PC-3 (cell line): ENCODE results near the gene OSCAR. TPM values are rescaled to one million over a fixed set of nuclear protein-coding genes. Genes with fewer than 3 reads are reported as not detected.

ENCODE experiments used
- ATAC-seq: fragments of 200-7000 bp; cut with Tn5 transposase; 2 replicates; pipeline ENCODE4 v1.9.1; 2020; ENCODE audit warnings: mild to moderate bottlenecking, moderate library complexity
- BruUV-seq: library from RNA; stranded (reverse); fragments of 400-500 nt; replicated peaks from 2 replicates; lab custom pipeline; 2021; lab: Mats Ljungman, UMichigan
- CTCF ChIA-PET: fragments of 300-600 bp; sonication (Branson Sonifier 250); formaldehyde crosslinking; loops from one replicate; lab custom pipeline; 2022; ENCODE audit warnings: antibody characterized with exemption; lab: Charles Lee
- POLR2A ChIA-PET: fragments of 300-600 bp; sonication (Branson Sonifier 250); formaldehyde crosslinking; loops from one replicate; lab custom pipeline; 2022; ENCODE audit warnings: antibody characterized with exemption; ENCODE audit not compliant: unreplicated experiment; lab: Charles Lee
- DNase-seq: peaks from one replicate; pipeline ENCODE4 v3.0.0-alpha.2; 2015
- H2AFZ ChIP-seq: fragments of 300-600 bp; sonication (generic); 2 replicates; pipeline ENCODE4 v1.6.0; 2016; ENCODE audit warnings: antibody characterized with exemption, low read length
- H3F3A ChIP-seq: fragments of 300-600 bp; sonication (generic); one replicate; pipeline ENCODE4 v1.6.0; 2017; ENCODE audit warnings: antibody characterized with exemption, low read length, control low read depth, mild to moderate bottlenecking; ENCODE audit not compliant: unreplicated experiment
- H3K27ac ChIP-seq: fragments of 300-600 bp; sonication (generic); 2 replicates; pipeline ENCODE4 v1.5.1; 2016; ENCODE audit warnings: mild to moderate bottlenecking, low read length
- H3K27me3 ChIP-seq: fragments of 300-600 bp; sonication (generic); 2 replicates; pipeline ENCODE4 v1.6.1; 2016; ENCODE audit warnings: low read length, mixed read lengths
- H3K36me3 ChIP-seq: fragments of 300-600 bp; sonication (generic); 2 replicates; pipeline ENCODE4 v1.6.1; 2016; ENCODE audit warnings: low read depth, mixed run types, low read length, mixed read lengths
- H3K4me1 ChIP-seq: fragments of 300-600 bp; sonication (generic); 2 replicates; pipeline ENCODE4 v1.5.1; 2016; ENCODE audit warnings: low read length; ENCODE audit not compliant: insufficient read depth
- H3K4me2 ChIP-seq: fragments of 300-600 bp; sonication (generic); 2 replicates; pipeline ENCODE4 v1.6.0; 2016; ENCODE audit warnings: low read length
- H3K4me3 ChIP-seq: fragments of 300-600 bp; sonication (generic); 2 replicates; pipeline ENCODE4 v1.5.1; 2016; ENCODE audit warnings: mild to moderate bottlenecking, low read length, mixed read lengths
- H3K79me2 ChIP-seq: fragments of 300-600 bp; sonication (generic); 2 replicates; pipeline ENCODE4 v1.6.1; 2017; ENCODE audit warnings: low read length, mixed read lengths
- H3K9ac ChIP-seq: fragments of 300-600 bp; sonication (generic); 2 replicates; pipeline ENCODE4 v1.6.0; 2016; ENCODE audit warnings: mild to moderate bottlenecking, low read length
- H3K9me2 ChIP-seq: fragments of 300-600 bp; sonication (generic); replicated peaks from 2 replicates; pipeline ENCODE4 v1.6.1; 2016; ENCODE audit warnings: mixed run types, low read length, mixed read lengths
- H3K9me3 ChIP-seq: fragments of 300-600 bp; sonication (generic); 2 replicates; pipeline ENCODE4 v1.6.1; 2016; ENCODE audit warnings: low read length, mixed read lengths
- H4K20me1 ChIP-seq: fragments of 300-600 bp; sonication (generic); 2 replicates; pipeline ENCODE4 v1.6.1; 2016; ENCODE audit warnings: low read length, mixed read lengths
- CTCF ChIP-seq: fragments of 300-600 bp; sonication (generic); conservative IDR thresholded peaks from 2 replicates; pipeline ENCODE4 v1.5.1; 2017; ENCODE audit warnings: antibody characterized with exemption, low read depth, mild to moderate bottlenecking, low read length
- EZH2 ChIP-seq: fragments of 300-600 bp; sonication (generic); IDR thresholded peaks from one replicate; pipeline ENCODE4 v1.6.1; 2017; ENCODE audit warnings: antibody characterized with exemption, mild to moderate bottlenecking, low read length; ENCODE audit not compliant: unreplicated experiment
- EZH2phosphoT487 ChIP-seq: fragments of 300-600 bp; sonication (generic); IDR thresholded peaks from 2 replicates; pipeline ENCODE4 v1.6.1; 2018; ENCODE audit warnings: mild to moderate bottlenecking, antibody characterized with exemption, low read length, borderline replicate concordance
- intact Hi-C: fragments of 100-400 bp; cut with micrococcal nuclease; formaldehyde crosslinking; loops from 2 replicates; pipeline ENCODE4 v1.9.0; 2023
- total RNA-seq: library from RNA; depleted of rRNA; stranded (reverse); fragments of >200 nt; gene quantifications from 2 replicates; pipeline ENCODE4 v1.2.3, GENCODE V29; 2014

The OSCAR gene
- total RNA-seq, 1 experiment from 2014 or later, result not detected

GRCh38 chr19:54127688-54128440, 27.3 kb upstream of the OSCAR start:
- ChIA-PET CTCF (no interaction called here), POLR2A (no interaction called here)
- H3K9me2 ChIP-seq, result no peaks in the 10 kb centered on the region
- no peak overlapping the region for H3K9ac ChIP-seq
- no peaks in the 10 kb centered on the region for H3K79me2 ChIP-seq
- no peak overlapping the region for H3K4me2 ChIP-seq
- peaks cover 61% of the 10 kb centered on the region for H3K36me3 ChIP-seq
- no TSS peak for BruUV-seq
- H4K20me1 ChIP-seq, result no peaks in the 10 kb centered on the region
- H3K4me1 ChIP-seq, result no peaks in the 10 kb centered on the region
- H3K9me3 ChIP-seq, result no peaks in the 10 kb centered on the region
- H3K27me3 ChIP-seq, result no peaks in the 10 kb centered on the region
- H2AFZ ChIP-seq, result no peak overlapping the region
- H3K27ac ChIP-seq, result no peak overlapping the region
- no peak overlapping the region for H3K4me3 ChIP-seq
- no peaks in the 10 kb centered on the region for H3F3A ChIP-seq
- ATAC-seq, result no peak
- TF ChIP-seq EZH2phosphoT487 (no peak), CTCF (no peak), EZH2 (no peak)
- no peak for DNase-seq
- intact Hi-C loops, result no loop called here

- H2AFZ ChIP-seq, result no peak overlapping the region
- POLR2A ChIA-PET, result no interaction called here
- TF ChIP-seq CTCF, result no peak
- no peak for TF ChIP-seq EZH2
- no peak for TF ChIP-seq EZH2phosphoT487
- peaks cover 66% of the 10 kb centered on the region for H3K36me3 ChIP-seq
- no peak for DNase-seq
- BruUV-seq, result no TSS peak
- H3K9me2 ChIP-seq, result no peaks in the 10 kb centered on the region
- H3K4me3 ChIP-seq, result no peak overlapping the region
- H3K4me1 ChIP-seq, result no peaks in the 10 kb centered on the region
- no peaks in the 10 kb centered on the region for H3K79me2 ChIP-seq
- no peak overlapping the region for H3K9ac ChIP-seq
- intact Hi-C loops, result no loop called here
- no peak overlapping the region for H3K4me2 ChIP-seq
- H3K9me3 ChIP-seq, result no peaks in the 10 kb centered on the region
- no peaks in the 10 kb centered on the region for H3F3A ChIP-seq
- CTCF ChIA-PET, result no interaction called here
- no peak overlapping the region for H3K27ac ChIP-seq
- ATAC-seq, result no peak
- H3K27me3 ChIP-seq, result no peaks in the 10 kb centered on the region
- H4K20me1 ChIP-seq, result no peaks in the 10 kb centered on the region
Observed at GRCh38 chr19:54125713-54126112, 25.1 kb upstream of the OSCAR start.

GRCh38 chr19:54124393-54124792, 23.8 kb upstream of the OSCAR start:
- CTCF ChIA-PET, result no interaction called here
- H3K36me3 ChIP-seq, result peaks cover 71% of the 10 kb centered on the region

More at GRCh38 chr19:54124393-54124792, 23.8 kb upstream of the OSCAR start:
- no peaks in the 10 kb centered on the region for H3K27me3 ChIP-seq
- H3K9ac ChIP-seq, result no peak overlapping the region
- TF ChIP-seq EZH2 (no peak), EZH2phosphoT487 (no peak), CTCF (no peak)
- H3K79me2 ChIP-seq, result no peaks in the 10 kb centered on the region
- POLR2A ChIA-PET, result no interaction called here
- no peak overlapping the region for H3K27ac ChIP-seq
- no peak for ATAC-seq
- no peaks in the 10 kb centered on the region for H3F3A ChIP-seq
- no peaks in the 10 kb centered on the region for H3K9me3 ChIP-seq
- intact Hi-C loops, result no loop called here
- no peaks in the 10 kb centered on the region for H4K20me1 ChIP-seq
- H3K4me1 ChIP-seq, result no peaks in the 10 kb centered on the region
- BruUV-seq, result no TSS peak
- H3K4me3 ChIP-seq, result no peak overlapping the region
- H2AFZ ChIP-seq, result no peak overlapping the region
- no peak overlapping the region for H3K4me2 ChIP-seq
- no peaks in the 10 kb centered on the region for H3K9me2 ChIP-seq
- DNase-seq, result no peak
